ENCODE measurements around the gene TOMM7.
A peak's percentile ranks its signal among the peaks of the same experiment; 100 is the strongest.
"Not testable (repeated sequence)": the region's sequence is repeated elsewhere in the genome, so short reads cannot be mapped to it uniquely, and the experiment has no call there.

TOMM7 gene

GRCh38 chr7:22783421-22783820 is 39.2 kb downstream of the TOMM7 start:
- DNase-seq (ENCODE audit: low spot score): peak; percentile 3

- DNase-seq (ENCODE audit: low spot score): peak; percentile 59
Measured at GRCh38 chr7:22782616-22783232, 39.9 kb downstream of the TOMM7 start.

GRCh38 chr7:22781230-22781711 is 41.4 kb downstream of the TOMM7 start:
- DNase-seq (ENCODE audit: low spot score): peak; percentile 69

- DNase-seq (ENCODE audit: low spot score): not testable (repeated sequence)
Measured at GRCh38 chr7:22779730-22780323, 42.8 kb downstream of the TOMM7 start.

- DNase-seq (ENCODE audit: low spot score): no peak
Measured at GRCh38 chr7:22776964-22777363, 45.7 kb downstream of the TOMM7 start.

GRCh38 chr7:22772885-22773284 is 49.8 kb downstream of the TOMM7 start:
- no peak for DNase-seq (ENCODE audit: low spot score)

GRCh38 chr7:22771872-22772228 is 50.8 kb downstream of the TOMM7 start:
- no peak for DNase-seq (ENCODE audit: low spot score)

GRCh38 chr7:22771194-22771871 is 51.3 kb downstream of the TOMM7 start:
- no peak for DNase-seq (ENCODE audit: low spot score)

- DNase-seq (ENCODE audit: low spot score): no peak
Measured at GRCh38 chr7:22765609-22766008, 57.0 kb downstream of the TOMM7 start.

Data from kidney tubule cell (primary cell).